22Rv1 (cell line): ENCODE measurements around the gene MTCH2.
"Not testable (repeated sequence)": the region's sequence is repeated elsewhere in the genome, so short reads cannot be mapped to it uniquely, and the experiment has no call there.

Source experiments
- H3K27ac ChIP-seq: fragments of 450-650 bp; 2 replicates; pipeline ENCODE4 v1.5.1; 2017
- ZFX ChIP-seq: fragments of 450-650 bp; IDR thresholded peaks from 2 replicates; pipeline ENCODE4 v1.6.1; 2017; ENCODE audit warnings: antibody characterized with exemption, borderline replicate concordance
- TF ChIP-seq, protein P1 (sequence below): fragments of 450-650 bp; IDR thresholded peaks from 2 replicates; pipeline ENCODE4 v1.5.1; 2017; ENCODE audit warnings: mild to moderate bottlenecking

MTCH2 gene

DNA sequence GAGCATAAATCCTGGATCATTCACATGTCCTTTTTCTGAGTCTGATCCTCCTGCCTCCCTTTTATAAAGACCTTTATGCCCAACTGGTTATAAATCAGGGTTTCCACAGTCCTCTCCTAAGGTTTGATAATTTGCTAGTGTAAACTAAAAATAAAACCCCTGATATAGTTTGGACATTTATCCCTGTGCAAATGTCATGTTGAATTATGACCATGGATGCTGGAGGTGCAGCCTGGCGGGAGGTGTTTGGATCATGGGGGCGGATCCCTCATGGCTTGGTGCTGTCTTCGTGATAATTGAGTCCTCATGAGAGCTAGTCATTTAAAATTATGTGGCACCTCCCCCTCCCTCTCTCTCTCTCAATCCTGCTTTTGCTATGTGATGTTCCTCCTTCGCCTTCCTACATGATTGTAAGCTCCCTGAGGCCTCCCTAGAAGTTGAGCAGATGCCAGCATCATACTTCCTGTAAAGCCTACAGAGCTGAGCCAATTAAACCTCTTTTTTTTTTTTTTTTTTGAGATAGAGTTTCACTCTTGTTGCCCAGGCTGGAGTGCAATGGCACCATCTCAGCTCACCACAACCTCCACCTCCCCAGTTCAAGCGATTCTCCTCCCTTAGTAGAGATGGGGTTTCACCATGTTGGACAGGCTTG, 9.6 kb upstream of the MTCH2 start:
- H3K27ac ChIP-seq, result no peak overlapping the region
- no peak for TF ChIP-seq ZFX
- TF ChIP-seq, protein P1, sequence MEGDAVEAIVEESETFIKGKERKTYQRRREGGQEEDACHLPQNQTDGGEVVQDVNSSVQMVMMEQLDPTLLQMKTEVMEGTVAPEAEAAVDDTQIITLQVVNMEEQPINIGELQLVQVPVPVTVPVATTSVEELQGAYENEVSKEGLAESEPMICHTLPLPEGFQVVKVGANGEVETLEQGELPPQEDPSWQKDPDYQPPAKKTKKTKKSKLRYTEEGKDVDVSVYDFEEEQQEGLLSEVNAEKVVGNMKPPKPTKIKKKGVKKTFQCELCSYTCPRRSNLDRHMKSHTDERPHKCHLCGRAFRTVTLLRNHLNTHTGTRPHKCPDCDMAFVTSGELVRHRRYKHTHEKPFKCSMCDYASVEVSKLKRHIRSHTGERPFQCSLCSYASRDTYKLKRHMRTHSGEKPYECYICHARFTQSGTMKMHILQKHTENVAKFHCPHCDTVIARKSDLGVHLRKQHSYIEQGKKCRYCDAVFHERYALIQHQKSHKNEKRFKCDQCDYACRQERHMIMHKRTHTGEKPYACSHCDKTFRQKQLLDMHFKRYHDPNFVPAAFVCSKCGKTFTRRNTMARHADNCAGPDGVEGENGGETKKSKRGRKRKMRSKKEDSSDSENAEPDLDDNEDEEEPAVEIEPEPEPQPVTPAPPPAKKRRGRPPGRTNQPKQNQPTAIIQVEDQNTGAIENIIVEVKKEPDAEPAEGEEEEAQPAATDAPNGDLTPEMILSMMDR, result no peak

DNA sequence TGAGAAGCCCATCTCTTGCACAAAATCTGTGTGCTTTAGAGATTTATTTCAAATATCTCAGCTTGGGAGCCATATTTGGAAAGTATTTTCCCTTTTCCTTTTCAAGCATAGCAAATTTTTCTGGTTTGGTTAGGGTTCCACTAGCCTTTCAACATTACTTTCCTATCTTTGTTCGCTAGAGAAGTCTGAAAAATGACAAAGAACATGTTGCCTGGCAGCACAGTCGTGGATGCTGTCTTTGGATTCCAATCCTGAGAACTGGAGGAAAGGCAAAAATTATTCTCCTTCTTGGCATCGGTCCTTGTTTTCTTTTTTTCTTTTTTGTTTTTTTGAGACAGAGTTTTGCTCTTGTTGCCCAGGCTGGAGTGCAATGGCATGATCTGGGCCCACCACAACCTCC, 6.9 kb upstream of the MTCH2 start:
- TF ChIP-seq, protein P1, result no peak
- no peak for TF ChIP-seq ZFX
- H3K27ac ChIP-seq, result no peak overlapping the region

DNA sequence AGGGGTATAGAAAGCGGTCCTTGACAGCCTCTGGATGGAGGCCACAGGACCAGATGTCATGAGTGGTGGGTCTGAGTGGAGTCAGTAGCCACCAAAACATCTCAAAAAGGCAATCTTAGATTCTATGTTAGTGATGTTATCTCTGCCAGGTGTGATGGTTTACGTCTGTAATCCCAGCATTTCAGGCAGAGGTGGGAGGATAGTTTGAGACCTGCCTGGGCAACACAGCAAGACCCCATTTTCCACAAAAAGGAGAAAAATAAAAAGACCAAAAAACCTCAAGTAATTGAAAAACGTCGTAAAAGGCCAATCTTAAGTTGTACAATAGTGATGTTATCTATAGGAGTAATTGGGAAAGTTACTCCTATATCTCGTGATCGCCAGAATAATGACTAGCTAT, 3.7 kb upstream of the MTCH2 start:
- TF ChIP-seq, protein P1, result no peak
- TF ChIP-seq ZFX, result no peak
- no peak overlapping the region for H3K27ac ChIP-seq

DNA sequence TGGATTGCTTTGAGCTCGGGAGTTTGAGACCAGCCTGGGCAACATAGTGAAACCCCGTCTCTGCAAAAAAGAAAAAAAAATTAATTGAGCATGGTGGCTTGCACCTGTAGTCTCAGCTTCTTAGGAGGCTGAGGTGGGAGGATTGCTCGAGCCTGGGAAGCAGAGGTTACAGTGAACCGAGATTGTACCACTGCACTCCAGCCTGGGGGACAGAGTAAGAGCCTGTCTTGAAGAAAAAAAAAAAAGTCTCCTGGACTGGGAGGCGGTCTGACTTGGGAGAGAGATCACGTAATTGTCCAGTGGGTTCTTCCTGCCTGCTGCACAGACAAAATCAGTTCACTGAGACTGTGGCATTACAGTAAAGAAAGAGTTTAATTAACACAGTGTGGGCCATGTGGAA, 3.1 kb upstream of the MTCH2 start:
- TF ChIP-seq, protein P1, result no peak
- no peak for TF ChIP-seq ZFX
- no peak overlapping the region for H3K27ac ChIP-seq

DNA sequence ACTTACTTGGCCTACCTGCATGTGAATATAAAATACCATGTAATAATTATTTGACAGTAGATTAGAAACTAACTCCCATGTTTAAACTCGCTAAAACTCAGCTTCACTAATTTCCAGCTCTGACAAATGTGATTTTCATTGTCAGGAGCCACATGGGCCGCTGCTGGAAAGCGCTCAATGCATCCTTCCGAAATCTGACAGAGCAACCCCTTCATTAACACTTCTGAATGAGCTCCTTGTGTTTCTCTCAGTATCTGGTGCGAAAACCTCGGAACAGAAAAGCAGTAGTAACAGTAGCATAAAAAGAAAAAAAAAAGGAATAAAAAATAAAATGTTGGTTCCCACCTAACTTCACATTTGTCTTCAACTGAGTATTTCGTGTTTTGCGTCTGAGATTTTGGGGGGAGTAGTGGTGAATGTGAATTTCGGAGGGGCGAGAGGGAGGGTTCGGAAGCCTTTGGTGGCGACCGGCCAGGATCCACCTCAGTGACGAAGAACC, 710 bp downstream of the MTCH2 start:
- H3K27ac ChIP-seq, result peak overlapping the region; percentile 86
- TF ChIP-seq, protein P1, result no peak
- TF ChIP-seq ZFX, result no peak

DNA sequence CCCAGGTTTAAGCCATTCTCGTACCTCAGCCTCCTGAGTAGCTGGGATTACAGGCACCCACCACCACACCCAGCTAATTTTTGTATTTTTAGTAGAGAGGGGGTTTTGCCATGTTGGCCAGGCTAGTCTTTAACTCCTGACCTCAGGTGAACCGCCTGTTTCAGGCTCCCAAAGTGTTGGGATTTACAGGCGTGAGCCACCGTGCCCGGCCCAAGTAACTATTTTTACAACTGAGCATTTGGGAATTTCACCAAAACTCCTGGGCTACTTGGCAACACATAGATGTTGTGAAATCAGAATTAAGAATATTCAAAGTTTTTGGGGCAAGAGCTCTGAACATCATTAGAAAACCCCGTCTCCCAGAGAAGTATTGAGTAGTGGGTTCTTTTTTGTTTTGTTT, 1.9 kb downstream of the MTCH2 start:
- peak overlapping the region; percentile 86 for H3K27ac ChIP-seq

DNA sequence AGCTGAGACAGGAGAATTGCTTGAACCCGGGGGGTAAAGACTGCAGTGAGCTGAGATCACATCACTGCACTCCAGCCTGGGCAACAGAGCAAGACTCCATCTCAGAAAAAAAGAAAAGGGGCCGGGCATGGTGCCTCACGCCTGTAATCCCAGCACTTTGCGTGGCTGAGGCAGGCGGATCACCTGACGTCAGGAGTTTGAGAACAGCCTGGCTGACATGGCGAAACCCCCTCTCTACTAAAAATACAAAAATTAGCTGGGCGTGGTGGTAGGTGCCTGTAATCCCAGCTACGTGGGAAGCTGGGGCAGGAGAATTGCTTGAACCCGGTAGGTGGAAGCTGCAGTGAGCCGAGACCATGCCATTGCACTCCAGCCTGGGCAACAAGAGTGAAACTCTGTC, 6.0 kb downstream of the MTCH2 start:
- H3K27ac ChIP-seq, result not testable (repeated sequence)

DNA sequence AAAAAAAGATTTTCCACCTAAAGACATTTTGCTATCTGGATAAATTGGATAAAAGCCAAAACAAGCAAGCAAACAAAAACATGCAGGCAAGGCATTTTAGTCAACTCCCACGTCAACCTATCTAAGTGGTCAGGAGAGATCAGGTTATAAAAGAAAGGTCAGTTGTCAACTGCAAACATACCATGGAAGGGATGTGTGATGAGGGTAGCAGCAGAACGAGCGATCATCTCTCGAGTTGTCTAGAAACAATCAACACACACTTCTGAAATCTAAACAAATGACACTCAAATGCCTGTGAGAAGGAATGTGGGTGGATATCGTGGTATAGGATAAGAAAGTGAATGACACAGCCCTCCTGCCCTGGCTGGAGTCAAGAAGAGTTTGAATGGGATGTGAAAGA, 10.9 kb downstream of the MTCH2 start:
- peak overlapping the region; percentile 6; the same call in 1 of the 2 replicates for H3K27ac ChIP-seq
- TF ChIP-seq, protein P1, result no peak
- TF ChIP-seq ZFX, result no peak
